ENCODE measurements around the gene E2F1. TPM values are rescaled to one million over a fixed set of nuclear protein-coding genes. Genes with fewer than 3 reads are reported as not detected.

The E2F1 gene
- total RNA-seq, 1 donor from 2014 or later, result 8.9 TPM

GRCh38 chr20:33653900-33654596 lies 32.1 kb downstream of the E2F1 start:
- TF ChIP-seq CTCF (IDR thresholded peaks at IDR 0.05), result no peak
- ChIA-PET CTCF (interaction anchor here (1.0 to 3.1 kb wide), 8 partner anchors 9 to 209 kb away, joined by 3 to 21 read pairs (median 6); partner anchors contain the start of genes ACTL10 and C20orf144), POLR2A (interaction anchor here (1.0 kb wide), 1 partner anchor 196 kb away, joined by 4 read pairs; no protein-coding TSS in a partner anchor)
- H3K4me3 Mint-ChIP-seq, result no peak overlapping the region
- peaks cover 11% of the 10 kb centered on the region for H3K4me1 Mint-ChIP-seq
- intact Hi-C loops (cut with micrococcal nuclease), result loop anchor here (1.0 kb wide), 1 partner anchor 197 kb away; no protein-coding TSS in a partner anchor
- H3K27ac Mint-ChIP-seq, result no peak overlapping the region
- no peaks in the 10 kb centered on the region for H3K36me3 Mint-ChIP-seq (ENCODE audit: low read depth)
- H3K27me3 Mint-ChIP-seq, result no peaks in the 10 kb centered on the region
- DNase-seq (no peak), ATAC-seq (ENCODE audit: low read depth) (no peak)
- no peaks in the 10 kb centered on the region for H3K9me3 Mint-ChIP-seq

GRCh38 chr20:33653218-33653899 lies 32.8 kb downstream of the E2F1 start:
- POLR2A ChIA-PET, result interaction anchor here (0.6 to 1.0 kb wide), 2 partner anchors 13 to 196 kb away, joined by 3 to 4 read pairs; partner anchors contain the start of gene ACTL10
- H3K4me1 Mint-ChIP-seq, result peaks cover 11% of the 10 kb centered on the region
- no peaks in the 10 kb centered on the region for H3K36me3 Mint-ChIP-seq (ENCODE audit: low read depth)
- intact Hi-C loops (cut with micrococcal nuclease), result loop anchor here (1.0 kb wide), 1 partner anchor 196 kb away; no protein-coding TSS in a partner anchor
- peak overlapping the region; percentile 18 for H3K27ac Mint-ChIP-seq
- CTCF ChIA-PET, result interaction anchor here (1.0 to 3.1 kb wide), 8 partner anchors 10 to 208 kb away, joined by 3 to 21 read pairs (median 6); partner anchors contain the start of genes ACTL10 and C20orf144
- TF ChIP-seq CTCF (IDR thresholded peaks at IDR 0.05), result no peak
- H3K9me3 Mint-ChIP-seq, result no peaks in the 10 kb centered on the region
- DNase-seq, result no peak
- no peak overlapping the region for H3K4me3 Mint-ChIP-seq
- H3K27me3 Mint-ChIP-seq, result no peaks in the 10 kb centered on the region
- ATAC-seq (ENCODE audit: low read depth), result peak; percentile 88

GRCh38 chr20:33651562-33652048 lies 34.6 kb downstream of the E2F1 start:
- intact Hi-C loops (cut with micrococcal nuclease), result no loop called here
- Mint-ChIP-seq H3K9me3 (no peaks in the 10 kb centered on the region), H3K36me3 (ENCODE audit: low read depth) (no peaks in the 10 kb centered on the region), H3K27me3 (no peaks in the 10 kb centered on the region), H3K4me3 (no peak overlapping the region), H3K27ac (no peak overlapping the region), H3K4me1 (peaks cover 17% of the 10 kb centered on the region)
- ChIA-PET CTCF (interaction anchor here (3.1 kb wide), 1 partner anchor 16 kb away, joined by 21 read pairs; the partner anchor contains the start of gene ACTL10), POLR2A (no interaction called here)
- no peak for ATAC-seq (ENCODE audit: low read depth)
- no peak for DNase-seq
- TF ChIP-seq CTCF (IDR thresholded peaks at IDR 0.05), result no peak

GRCh38 chr20:33650753-33651561 lies 35.2 kb downstream of the E2F1 start:
- Mint-ChIP-seq H3K27ac (no peak overlapping the region), H3K27me3 (no peaks in the 10 kb centered on the region), H3K9me3 (no peaks in the 10 kb centered on the region), H3K4me3 (no peak overlapping the region), H3K4me1 (peaks cover 17% of the 10 kb centered on the region), H3K36me3 (ENCODE audit: low read depth) (peaks cover 4% of the 10 kb centered on the region)
- ChIA-PET POLR2A (no interaction called here), CTCF (interaction anchor here (3.1 kb wide), 1 partner anchor 16 kb away, joined by 21 read pairs; the partner anchor contains the start of gene ACTL10)
- intact Hi-C loops (cut with micrococcal nuclease), result no loop called here
- DNase-seq (no peak), ATAC-seq (ENCODE audit: low read depth) (no peak)
- no peak for TF ChIP-seq CTCF (IDR thresholded peaks at IDR 0.05)
